Naive thymus-derived CD4-positive, alpha-beta T cell (primary cell): Measurements from ENCODE around the gene ZNF571. TPM values are rescaled to one million over a fixed set of nuclear protein-coding genes. Genes with fewer than 3 reads are reported as not detected.
A peak's percentile ranks its signal among the peaks of the same experiment; 100 is the strongest.

Experiments used
- ATAC-seq: fragments of 150-1000 bp; cut with Tn5 transposase; 2 replicates; pipeline ENCODE4 v1.10.0; 2021; ENCODE audit warnings: mild to moderate bottlenecking, moderate library complexity
- CTCF ChIA-PET: fragments of 350-600 bp; sonication (Branson Sonifier 250); formaldehyde crosslinking; loops from one replicate; lab custom pipeline; 2021; ENCODE audit warnings: antibody characterized with exemption; lab: Charles Lee
- POLR2A ChIA-PET: fragments of 350-600 bp; sonication (Branson Sonifier 250); formaldehyde crosslinking; loops from one replicate; lab custom pipeline; 2021; ENCODE audit warnings: antibody characterized with exemption, inconsistent platforms; lab: Charles Lee
- DNase-seq, 9 donors: peaks; one replicate each; pipeline versions ENCODE4 v3.0.0 to v3.0.0-alpha.2; 2020 to 2022; ENCODE audit warnings: mixed read lengths in 1 of 9
- H3K27ac ChIP-seq: one replicate; pipeline ENCODE4 v1.7.0; 2013; ENCODE audit warnings: mild to moderate bottlenecking, low read depth, low read length, moderate library complexity
- H3K27me3 ChIP-seq, 2 donors: one replicate each; pipeline ENCODE4 v1.7.0; 2013; ENCODE audit warnings: low read length in 2 of 2, mild to moderate bottlenecking in 2 of 2, moderate library complexity in 2 of 2; ENCODE audit not compliant: control insufficient read depth in 2 of 2, insufficient read depth in 2 of 2
- H3K36me3 ChIP-seq, 3 experiments: 1 replicate in 2 of 3; 2 replicates in 1 of 3; pipeline ENCODE4 v1.7.0; 2013; ENCODE audit warnings: low read length in 3 of 3, mild to moderate bottlenecking in 3 of 3, moderate library complexity in 1 of 3; ENCODE audit not compliant: insufficient read depth in 3 of 3, control insufficient read depth in 2 of 3
- H3K4me1 ChIP-seq, 2 donors: one replicate each; pipeline ENCODE4 v1.7.0; 2013; ENCODE audit warnings: low read length in 2 of 2, mild to moderate bottlenecking in 2 of 2, moderate library complexity in 1 of 2; ENCODE audit not compliant: control insufficient read depth in 2 of 2, insufficient read depth in 2 of 2
- H3K4me3 ChIP-seq: 2 replicates; pipeline ENCODE4 v1.7.0; 2013; ENCODE audit warnings: mild to moderate bottlenecking, low read length
- H3K9me3 ChIP-seq, 3 experiments: 1 replicate in 2 of 3; 2 replicates in 1 of 3; pipeline ENCODE4 v1.7.0; 2013; ENCODE audit warnings: low read length in 3 of 3; ENCODE audit not compliant: control insufficient read depth in 2 of 3
- H3K27ac Mint-ChIP-seq, 9 donors: one replicate each; pipeline ENCODE4 v1.8.0; 2020 to 2022; ENCODE audit warnings: mixed read lengths in 9 of 9, mild to moderate bottlenecking in 8 of 9, moderate library complexity in 5 of 9, inconsistent platforms in 2 of 9
- H3K27me3 Mint-ChIP-seq, 5 donors: one replicate each; pipeline ENCODE4 v1.8.0; 2021 to 2022; ENCODE audit warnings: mixed read lengths in 5 of 5, mild to moderate bottlenecking in 1 of 5
- H3K36me3 Mint-ChIP-seq, 5 donors: one replicate each; pipeline ENCODE4 v1.8.0; 2020 to 2022; ENCODE audit warnings: mixed read lengths in 5 of 5, mild to moderate bottlenecking in 3 of 5, inconsistent platforms in 1 of 5
- H3K4me1 Mint-ChIP-seq, 7 donors: one replicate each; pipeline ENCODE4 v1.8.0; 2020 to 2022; ENCODE audit warnings: mixed read lengths in 7 of 7, mild to moderate bottlenecking in 3 of 7, inconsistent platforms in 1 of 7
- H3K4me3 Mint-ChIP-seq, 10 donors: one replicate each; pipeline ENCODE4 v1.8.0; 2020 to 2022; ENCODE audit warnings: mild to moderate bottlenecking in 10 of 10, mixed read lengths in 10 of 10, moderate library complexity in 6 of 10, inconsistent platforms in 2 of 10
- H3K9me3 Mint-ChIP-seq, 11 donors: one replicate each; pipeline ENCODE4 v1.8.0; 2020 to 2022; ENCODE audit warnings: mixed read lengths in 11 of 11, mild to moderate bottlenecking in 4 of 11, inconsistent platforms in 1 of 11, moderate library complexity in 1 of 11
- intact Hi-C, 2 donors: fragments of 100-400 bp; cut with micrococcal nuclease; formaldehyde crosslinking; loops; one replicate each; pipeline ENCODE4 v1.15.1; 2023
- polyA plus RNA-seq, 2 donors: library from polyadenylated mRNA; unstranded; fragments of 300-500 nt; fragmentation: Illumina TruSeq; gene quantifications; one replicate each; pipeline ENCODE4 v1.2.3, GENCODE V29; 2021
- total RNA-seq, 6 experiments: library from RNA in 5 of 6; stranded (reverse) in 5 of 6; gene quantifications; 1 replicate in 5 of 6; 2 replicates in 1 of 6; pipeline ENCODE4 v1.2.3 and lab custom pipeline; 2021 to 2026

The ZNF571 gene
- total RNA-seq (10 to 100 TPM in 1 of 5 experiments, 1 to 10 TPM in 4; 1.5 to 12.4 (median 9.0) TPM), polyA plus RNA-seq (1 to 10 TPM; 5.2 to 5.9 TPM), total RNA-seq (lab: John Stamatoyannopoulos, UW) (30.2 reads per million, percentile 60 among the genes with 10 or more reads in this experiment)

GRCh38 chr19:37594304-37594981, at the start of gene ZNF571, which contains the start of gene ZNF540:
TSS of gene ZNF571 (minus strand) at chr19:37594792. CDS start at chr19:37586676, 8,116 bp downstream.
TSS of gene ZNF540 (plus strand) at chr19:37594876. CDS start at chr19:37598448, 3,572 bp downstream.
- Histone ChIP-seq H3K27me3 (no peaks in the 10 kb centered on the region), H3K4me1 (peaks cover 7 to 18% of the 10 kb centered on the region in 2 donors), H3K4me3 (peak within 1 kb of the TSS; percentile 80), H3K36me3 (peaks cover 3 to 21% (median 5%) of the 10 kb centered on the region in 3 experiments), H3K27ac (peak within 1 kb of the TSS; percentile 93), H3K9me3 (peaks cover 0 to 4% (median 0%) of the 10 kb centered on the region in 3 experiments)
- H3K4me3 Mint-ChIP-seq = peak within 1 kb of the TSS; percentile 94 to 100 (median 98)
- H3K36me3 Mint-ChIP-seq = peaks cover 23 to 63% (median 48%) of the 10 kb centered on the region in 5 donors
- H3K9me3 Mint-ChIP-seq = peaks cover 5 to 75% (median 32%) of the 10 kb centered on the region in 11 donors
- H3K27me3 Mint-ChIP-seq = no peaks in the 10 kb centered on the region
- ChIA-PET CTCF (interaction anchor here (0.5 to 0.6 kb wide), 2 partner anchors 69 to 174 kb away, joined by 3 to 7 read pairs; no protein-coding TSS in a partner anchor), POLR2A (interaction anchor here (0.6 to 7.0 kb wide), 20 partner anchors 19 to 1380 kb away, joined by 3 to 53 read pairs (median 4); partner anchors contain the start of genes SIPA1L3, WDR87, ZFP30 and ZNF146)
- peak within 1 kb of the TSS; percentile 93 to 100 (median 99) for H3K27ac Mint-ChIP-seq
- peak; percentile 70 to 95 (median 92) for DNase-seq
- H3K4me1 Mint-ChIP-seq = peaks cover 13 to 56% (median 39%) of the 10 kb centered on the region in 7 donors
- intact Hi-C loops = loop anchor here (1.0 to 10.0 kb wide), 23 partner anchors 61 to 1480 kb away; partner anchors contain the start of genes ZFP30 (in 2 of the 2), ZNF420 (in 2 of the 2), ZNF527 (in 2 of the 2) and ZNF568 (in 2 of the 2)
- ATAC-seq = peak; percentile 96

GRCh38 chr19:37635076-37636056, 40.8 kb upstream of the ZNF571 start:
- intact Hi-C loops = no loop called here
- H3K27me3 Mint-ChIP-seq = no peaks in the 10 kb centered on the region
- peaks cover 32 to 57% (median 50%) of the 10 kb centered on the region in 5 donors for H3K36me3 Mint-ChIP-seq
- H3K4me1 ChIP-seq = no peaks in the 10 kb centered on the region
- no peaks in the 10 kb centered on the region for H3K27me3 ChIP-seq
- H3K9me3 Mint-ChIP-seq = peaks cover 9 to 94% (median 56%) of the 10 kb centered on the region in 11 donors
- H3K27ac ChIP-seq = no peak overlapping the region
- H3K36me3 ChIP-seq = peaks cover 3 to 31% (median 4%) of the 10 kb centered on the region in 3 experiments
- no peak overlapping the region for H3K4me3 ChIP-seq
- H3K4me1 Mint-ChIP-seq = peaks cover 0 to 2% (median 0%) of the 10 kb centered on the region in 7 donors
- H3K4me3 Mint-ChIP-seq = no peak overlapping the region
- no peak overlapping the region for H3K27ac Mint-ChIP-seq
- no peak for DNase-seq
- peaks cover 24 to 87% (median 25%) of the 10 kb centered on the region in 3 experiments for H3K9me3 ChIP-seq
- ChIA-PET CTCF (no interaction called here), POLR2A (no interaction called here)
- ATAC-seq = no peak

GRCh38 chr19:37594982-37595382, 390 bp upstream of the ZNF571 start:
- Histone ChIP-seq H3K4me1 (peaks cover 7 to 18% of the 10 kb centered on the region in 2 donors), H3K27me3 (no peaks in the 10 kb centered on the region), H3K9me3 (peaks cover 0 to 4% (median 0%) of the 10 kb centered on the region in 3 experiments), H3K4me3 (peak overlapping the region; percentile 80), H3K36me3 (peaks cover 5 to 27% (median 8%) of the 10 kb centered on the region in 3 experiments), H3K27ac (peak overlapping the region; percentile 93)
- Mint-ChIP-seq H3K36me3 (peaks cover 27 to 68% (median 48%) of the 10 kb centered on the region in 5 donors), H3K4me3 (peak overlapping the region; percentile 94 to 100 (median 98)), H3K27ac (peak overlapping the region; percentile 93 to 100 (median 99)), H3K27me3 (no peaks in the 10 kb centered on the region), H3K4me1 (peaks cover 13 to 56% (median 39%) of the 10 kb centered on the region in 7 donors), H3K9me3 (peaks cover 5 to 75% (median 36%) of the 10 kb centered on the region in 11 donors)
- intact Hi-C loops = loop anchor here (1.0 to 10.0 kb wide), 24 partner anchors 60 to 1480 kb away; partner anchors contain the start of genes ZFP30 (in 2 of the 2), ZNF420 (in 2 of the 2), ZNF527 (in 2 of the 2) and ZNF568 (in 2 of the 2)
- POLR2A ChIA-PET = interaction anchor here (0.6 to 7.0 kb wide), 18 partner anchors 20 to 1380 kb away, joined by 3 to 53 read pairs (median 4); partner anchors contain the start of genes SIPA1L3, WDR87, ZFP30 and ZNF146
- peak; percentile 60 for ATAC-seq
- CTCF ChIA-PET = interaction anchor here (0.5 to 0.6 kb wide), 2 partner anchors 69 to 173 kb away, joined by 3 to 7 read pairs; no protein-coding TSS in a partner anchor
- peak in 4 of 9 donors; percentile 40 to 80 (median 57) for DNase-seq

- DNase-seq = peak in 1 of 9 donors; percentile 66
- H3K9me3 Mint-ChIP-seq = peaks cover 5 to 75% (median 34%) of the 10 kb centered on the region in 11 donors
- ATAC-seq = no peak
These were observed 642 bp downstream of the ZNF571 start for GRCh38 chr19:37593996-37594303.

GRCh38 chr19:37583340-37583739, 11.3 kb downstream of the ZNF571 start:
- H3K36me3 ChIP-seq = peaks cover 16 to 89% (median 51%) of the 10 kb centered on the region in 3 experiments
- peaks cover 0 to 91% (median 45%) of the 10 kb centered on the region in 3 experiments for H3K9me3 ChIP-seq
- H3K27ac Mint-ChIP-seq = no peak overlapping the region
- POLR2A ChIA-PET = interaction anchor here (0.7 kb wide), 1 partner anchor 129 kb away, joined by 3 read pairs; no protein-coding TSS in a partner anchor
- CTCF ChIA-PET = no interaction called here
- ATAC-seq = no peak
- no peak for DNase-seq
- intact Hi-C loops = no loop called here
- H3K9me3 Mint-ChIP-seq = peaks cover 12 to 65% (median 37%) of the 10 kb centered on the region in 11 donors
- H3K4me3 Mint-ChIP-seq = no peak overlapping the region
- no peak overlapping the region for H3K27ac ChIP-seq
- H3K4me1 Mint-ChIP-seq = peaks cover 0 to 4% (median 0%) of the 10 kb centered on the region in 7 donors
- H3K4me3 ChIP-seq = no peak overlapping the region
- H3K27me3 Mint-ChIP-seq = no peaks in the 10 kb centered on the region
- no peaks in the 10 kb centered on the region for H3K4me1 ChIP-seq
- H3K36me3 Mint-ChIP-seq = peaks cover 25 to 35% (median 35%) of the 10 kb centered on the region in 5 donors
- no peaks in the 10 kb centered on the region for H3K27me3 ChIP-seq

More at GRCh38 chr19:37593996-37594303, 642 bp downstream of the ZNF571 start:
- POLR2A ChIA-PET = interaction anchor here (1.0 to 7.0 kb wide), 13 partner anchors 59 to 1379 kb away, joined by 3 to 53 read pairs (median 7); partner anchors contain the start of genes ZFP30, ZNF146, ZNF420 and ZNF527
- H3K27ac ChIP-seq = peak overlapping the region; percentile 93
- H3K9me3 ChIP-seq = peaks cover 0 to 4% (median 0%) of the 10 kb centered on the region in 3 experiments
- H3K36me3 ChIP-seq = peaks cover 0 to 17% (median 5%) of the 10 kb centered on the region in 3 experiments
- peak overlapping the region; percentile 80 for H3K4me3 ChIP-seq
- H3K4me1 ChIP-seq = peaks cover 7 to 18% of the 10 kb centered on the region in 2 donors
- Mint-ChIP-seq H3K36me3 (peaks cover 24 to 63% (median 48%) of the 10 kb centered on the region in 5 donors), H3K27ac (peak overlapping the region; percentile 93 to 100 (median 99)), H3K4me3 (peak overlapping the region; percentile 94 to 100 (median 98)), H3K4me1 (peaks cover 13 to 56% (median 39%) of the 10 kb centered on the region in 7 donors), H3K27me3 (no peaks in the 10 kb centered on the region)
- intact Hi-C loops = loop anchor here (1.0 to 10.0 kb wide), 23 partner anchors 61 to 1479 kb away; partner anchors contain the start of genes ZFP30 (in 2 of the 2), ZNF420 (in 2 of the 2), ZNF527 (in 2 of the 2) and ZNF568 (in 2 of the 2)
- CTCF ChIA-PET = no interaction called here
- H3K27me3 ChIP-seq = no peaks in the 10 kb centered on the region
